NT2/D1 (cell line): ENCODE measurements around the gene VPS37C.
"Not testable (repeated sequence)": the region's sequence is repeated elsewhere in the genome, so short reads cannot be mapped to it uniquely, and the experiment has no call there.

Source experiments
- DNase-seq: peaks from one replicate; pipeline ENCODE4 v3.0.0-alpha.2; 2011; ENCODE audit warnings: low read depth, low spot score
- H3K27me3 ChIP-seq: 2 replicates; pipeline ENCODE4 v1.6.0; 2011; ENCODE audit warnings: mild to moderate bottlenecking; ENCODE audit not compliant: insufficient read length, insufficient read depth
- H3K36me3 ChIP-seq: 2 replicates; pipeline ENCODE4 v1.6.1; 2011; ENCODE audit warnings: mild to moderate bottlenecking, low read length, mixed read lengths; ENCODE audit not compliant: insufficient read depth, insufficient read length
- H3K4me1 ChIP-seq: 2 replicates; pipeline ENCODE4 v1.5.1; 2011; ENCODE audit not compliant: insufficient read depth, insufficient read length
- H3K4me3 ChIP-seq: 2 replicates; pipeline ENCODE4 v1.5.1; 2011; ENCODE audit warnings: low read depth; ENCODE audit not compliant: insufficient read length
- H3K9ac ChIP-seq: 2 replicates; pipeline ENCODE4 v1.6.0; 2011; ENCODE audit warnings: low read depth; ENCODE audit not compliant: insufficient read length
- H3K9me3 ChIP-seq: 2 replicates; pipeline ENCODE4 v1.5.1; 2011; ENCODE audit warnings: mild to moderate bottlenecking, low read length; ENCODE audit not compliant: insufficient read depth
- SUZ12 ChIP-seq: IDR thresholded peaks from 2 replicates; pipeline ENCODE4 v1.6.1; 2011; ENCODE audit not compliant: insufficient read length, insufficient read depth; ENCODE audit errors: extremely low read depth
- YY1 ChIP-seq: IDR thresholded peaks from 2 replicates; pipeline ENCODE4 v1.6.1; 2011; ENCODE audit not compliant: insufficient read length, insufficient read depth
- ZNF274 ChIP-seq: IDR thresholded peaks from 2 replicates; pipeline ENCODE4 v1.6.1; 2011; ENCODE audit warnings: mild to moderate bottlenecking, low read depth, low read length

Gene VPS37C

GRCh38 chr11:61095021-61095420, 66.2 kb downstream of the VPS37C start:
- peaks cover 5% of the 10 kb centered on the region; the same call in 1 of the 2 replicates for H3K9me3 ChIP-seq
- H3K4me1 ChIP-seq = peaks cover 16% of the 10 kb centered on the region
- no peak for DNase-seq
- no peak overlapping the region for H3K4me3 ChIP-seq
- TF ChIP-seq ZNF274 = no peak
- TF ChIP-seq YY1 = no peak
- no peak for TF ChIP-seq SUZ12
- no peak overlapping the region for H3K9ac ChIP-seq
- no peaks in the 10 kb centered on the region for H3K27me3 ChIP-seq
- no peaks in the 10 kb centered on the region for H3K36me3 ChIP-seq

- H3K27me3 ChIP-seq, DNase-seq, H3K4me3 ChIP-seq, H3K9me3 ChIP-seq, H3K36me3 ChIP-seq, H3K9ac ChIP-seq: not testable (repeated sequence)
- H3K4me1 ChIP-seq = peaks cover 16% of the 10 kb centered on the region
These were observed 67.1 kb downstream of the VPS37C start for GRCh38 chr11:61094167-61094566.

- no peak for TF ChIP-seq ZNF274
- no peak for TF ChIP-seq SUZ12
- TF ChIP-seq YY1 = no peak
- no peak for DNase-seq
- Histone ChIP-seq H3K9ac (no peak overlapping the region), H3K4me3 (no peak overlapping the region), H3K4me1 (peaks cover 16% of the 10 kb centered on the region), H3K27me3 (no peaks in the 10 kb centered on the region), H3K36me3 (no peaks in the 10 kb centered on the region), H3K9me3 (peaks cover 5% of the 10 kb centered on the region; the same call in 1 of the 2 replicates)
These were observed 68.1 kb downstream of the VPS37C start for GRCh38 chr11:61092908-61093763.

- Histone ChIP-seq H3K36me3 (no peaks in the 10 kb centered on the region), H3K4me3 (no peak overlapping the region), H3K4me1 (peaks cover 16% of the 10 kb centered on the region), H3K9ac (peak overlapping the region; percentile 26), H3K27me3 (no peaks in the 10 kb centered on the region), H3K9me3 (peaks cover 5% of the 10 kb centered on the region; the same call in 1 of the 2 replicates)
- TF ChIP-seq SUZ12 = no peak
- no peak for TF ChIP-seq YY1
- TF ChIP-seq ZNF274 = no peak
- no peak for DNase-seq
These were observed 68.9 kb downstream of the VPS37C start for GRCh38 chr11:61092280-61092766.

- Histone ChIP-seq H3K36me3 (no peaks in the 10 kb centered on the region), H3K9me3 (peaks cover 5% of the 10 kb centered on the region; the same call in 1 of the 2 replicates), H3K27me3 (no peaks in the 10 kb centered on the region), H3K4me1 (peaks cover 16% of the 10 kb centered on the region), H3K9ac (peak overlapping the region; percentile 26), H3K4me3 (no peak overlapping the region)
- peak; percentile 11 for DNase-seq
- TF ChIP-seq SUZ12 (no peak), ZNF274 (no peak), YY1 (no peak)
These were observed 69.6 kb downstream of the VPS37C start for GRCh38 chr11:61091373-61092279.

- TF ChIP-seq YY1 (no peak), SUZ12 (no peak), ZNF274 (no peak)
- Histone ChIP-seq H3K4me3 (no peak overlapping the region), H3K27me3 (no peaks in the 10 kb centered on the region), H3K9ac (no peak overlapping the region), H3K36me3 (no peaks in the 10 kb centered on the region), H3K9me3 (peaks cover 5% of the 10 kb centered on the region; the same call in 1 of the 2 replicates), H3K4me1 (peaks cover 16% of the 10 kb centered on the region)
- DNase-seq = no peak
These were observed 70.2 kb downstream of the VPS37C start for GRCh38 chr11:61090982-61091372.

- no peaks in the 10 kb centered on the region for H3K27me3 ChIP-seq
- H3K4me1 ChIP-seq = peaks cover 16% of the 10 kb centered on the region
- TF ChIP-seq SUZ12 = no peak
- no peak for TF ChIP-seq YY1
- TF ChIP-seq ZNF274 = no peak
- no peak for DNase-seq
- no peak overlapping the region for H3K4me3 ChIP-seq
- peaks cover 5% of the 10 kb centered on the region; the same call in 1 of the 2 replicates for H3K9me3 ChIP-seq
- H3K36me3 ChIP-seq = no peaks in the 10 kb centered on the region
- no peak overlapping the region for H3K9ac ChIP-seq
These were observed 70.7 kb downstream of the VPS37C start for GRCh38 chr11:61090521-61090920.
